CD14-positive monocyte (primary cell): ENCODE results near the gene C5orf15. TPM values are rescaled to one million over a fixed set of nuclear protein-coding genes. Genes with fewer than 3 reads are reported as not detected.
A peak's percentile ranks its signal among the peaks of the same experiment; 100 is the strongest.

Experiments used
- DNase-seq, 3 donors: peaks; one replicate each; pipeline ENCODE4 v3.0.0-alpha.2; 2011 to 2022
- H2AFZ ChIP-seq: 2 replicates; pipeline ENCODE4 v1.6.0; 2012; ENCODE audit warnings: mild to moderate bottlenecking, low read depth, low read length, inconsistent platforms; ENCODE audit not compliant: insufficient read depth, poor library complexity, severe bottlenecking
- H3K27ac ChIP-seq, 2 donors: 1 replicate in 1 of 2; 2 replicates in 1 of 2; pipeline ENCODE4 v1.5.1; 2012 to 2013; ENCODE audit warnings: low read length in 2 of 2, control low read depth in 1 of 2, inconsistent platforms in 1 of 2, low read depth in 1 of 2, mild to moderate bottlenecking in 1 of 2
- H3K27me3 ChIP-seq, 2 donors: one replicate each; pipeline versions ENCODE4 v1.6.0 to v1.6.1; 2011 to 2013; ENCODE audit warnings: low read length in 2 of 2; ENCODE audit not compliant: control insufficient read depth in 2 of 2, insufficient read depth in 2 of 2
- H3K36me3 ChIP-seq, 2 donors: replicated peaks in 1 of 2; 1 replicate in 1 of 2; 2 replicates in 1 of 2; pipeline versions ENCODE4 v1.5.1 to v1.6.1; 2012 to 2013; ENCODE audit warnings: low read length in 2 of 2, control low read depth in 1 of 2, inconsistent platforms in 1 of 2, mild to moderate bottlenecking in 1 of 2; ENCODE audit not compliant: insufficient read depth in 2 of 2, control insufficient read depth in 1 of 2
- H3K4me1 ChIP-seq, 2 donors: 1 replicate in 1 of 2; 2 replicates in 1 of 2; pipeline versions ENCODE4 v1.5.1 to v1.6.1; 2012 to 2013; ENCODE audit warnings: low read length in 2 of 2, control low read depth in 1 of 2, inconsistent platforms in 1 of 2, mild to moderate bottlenecking in 1 of 2, moderate library complexity in 1 of 2; ENCODE audit not compliant: insufficient read depth in 2 of 2, control insufficient read depth in 1 of 2
- H3K4me2 ChIP-seq: replicated peaks from 2 replicates; pipeline ENCODE3; 2012; ENCODE audit warnings: low read length, moderate library complexity, mild to moderate bottlenecking; ENCODE audit not compliant: poor library complexity, severe bottlenecking; ENCODE audit errors: extremely low read depth
- H3K4me3 ChIP-seq, 3 experiments: fragments of 200-600 bp in 1 of 3; sonication (generic) in 1 of 3; replicated peaks in 1 of 3; 1 replicate in 2 of 3; 2 replicates in 1 of 3; pipeline ENCODE4 v1.5.1; 2011 to 2013; ENCODE audit warnings: low read length in 3 of 3, mild to moderate bottlenecking in 3 of 3, control low read depth in 2 of 3, low read depth in 2 of 3, inconsistent platforms in 1 of 3, moderate library complexity in 1 of 3
- H3K79me2 ChIP-seq: 2 replicates; pipeline ENCODE4 v1.6.0; 2012; ENCODE audit warnings: mild to moderate bottlenecking, control low read depth, inconsistent platforms, low read length, moderate library complexity; ENCODE audit not compliant: insufficient read depth
- H3K9ac ChIP-seq: 2 replicates; pipeline ENCODE4 v1.6.0; 2017; ENCODE audit warnings: low read length, mild to moderate bottlenecking; ENCODE audit not compliant: insufficient read depth, poor library complexity, severe bottlenecking
- H3K9me3 ChIP-seq, 2 donors: replicated peaks in 1 of 2; 1 replicate in 1 of 2; 2 replicates in 1 of 2; pipeline versions ENCODE4 v1.5.1 to v1.6.1; 2012 to 2013; ENCODE audit warnings: low read length in 2 of 2, control low read depth in 1 of 2; ENCODE audit not compliant: control insufficient read depth in 1 of 2, insufficient read depth in 1 of 2
- H4K20me1 ChIP-seq: 2 replicates; pipeline ENCODE4 v1.6.0; 2012; ENCODE audit warnings: mild to moderate bottlenecking, low read length, control low read depth, moderate library complexity; ENCODE audit not compliant: insufficient read depth
- H3K27ac Mint-ChIP-seq, 7 donors: one replicate each; pipeline ENCODE4 v1.8.0; 2020; ENCODE audit warnings: mild to moderate bottlenecking in 7 of 7, mixed read lengths in 7 of 7, moderate library complexity in 6 of 7, inconsistent platforms in 2 of 7
- H3K27me3 Mint-ChIP-seq, 3 donors: one replicate each; pipeline ENCODE4 v1.8.0; 2021 to 2022; ENCODE audit warnings: low read depth in 3 of 3, mild to moderate bottlenecking in 3 of 3, mixed read lengths in 3 of 3, moderate library complexity in 3 of 3, inconsistent platforms in 1 of 3
- H3K36me3 Mint-ChIP-seq, 2 donors: one replicate each; pipeline ENCODE4 v1.8.0; 2020; ENCODE audit warnings: mixed read lengths in 2 of 2, inconsistent platforms in 1 of 2, mild to moderate bottlenecking in 1 of 2
- H3K4me1 Mint-ChIP-seq: one replicate; pipeline ENCODE4 v1.8.0; 2020; ENCODE audit warnings: mild to moderate bottlenecking, mixed read lengths
- H3K4me3 Mint-ChIP-seq, 2 donors: one replicate each; pipeline ENCODE4 v1.8.0; 2020; ENCODE audit warnings: mild to moderate bottlenecking in 2 of 2, mixed read lengths in 2 of 2, moderate library complexity in 1 of 2
- H3K9me3 Mint-ChIP-seq, 7 donors: one replicate each; pipeline ENCODE4 v1.8.0; 2020 to 2022; ENCODE audit warnings: mixed read lengths in 7 of 7, mild to moderate bottlenecking in 6 of 7, moderate library complexity in 6 of 7, inconsistent platforms in 2 of 7
- CTCF ChIP-seq: fragments of 200-600 bp; IDR thresholded peaks from one replicate; pipeline ENCODE4 v1.8.0; 2022; ENCODE audit warnings: antibody characterized with exemption, mild to moderate bottlenecking
- WGBS: methylation state at CpG from one replicate; pipeline ENCODE4 v1.1.5; 2013; ENCODE audit warnings: missing lambda C conversion rate; ENCODE audit not compliant: insufficient coverage; 5-methylcytosine and 5-hydroxymethylcytosine counted together
- intact Hi-C, 2 donors: fragments of 100-400 bp; cut with micrococcal nuclease; formaldehyde crosslinking; loops; one replicate each; pipeline versions ENCODE4 v1.15.0 to v1.15.1; 2023
- polyA plus RNA-seq, 3 donors: library from polyadenylated mRNA; depleted of rRNA in 1 of 3; unstranded in 2 of 3; stranded (reverse) in 1 of 3; fragments of 300-500 nt in 2 of 3; fragments of >200 nt in 1 of 3; fragmentation: Illumina TruSeq in 2 of 3; gene quantifications; 1 replicate in 2 of 3; 2 replicates in 1 of 3; pipeline ENCODE4 v1.2.3, GENCODE V29; 2012 to 2021

C5orf15 gene
- polyA plus RNA-seq, 3 donors, result 38.0 to 59.2 (median 46.9) TPM

- H2AFZ ChIP-seq, result no peak overlapping the region
- peaks cover 13% of the 10 kb centered on the region for H4K20me1 ChIP-seq
- Mint-ChIP-seq H3K27ac (peak overlapping the region in 2 of 7 donors; percentile 18 to 25), H3K27me3 (peaks cover 62 to 73% (median 64%) of the 10 kb centered on the region in 3 donors), H3K36me3 (no peaks in the 10 kb centered on the region), H3K9me3 (peaks cover 0 to 16% (median 4%) of the 10 kb centered on the region in 7 donors), H3K4me1 (peaks cover 26% of the 10 kb centered on the region), H3K4me3 (peak overlapping the region in 1 of 2 donors; percentile 95)
- no peaks in the 10 kb centered on the region for H3K9me3 ChIP-seq
- no peak overlapping the region for H3K4me3 ChIP-seq
- H3K36me3 ChIP-seq, result no peaks in the 10 kb centered on the region
- H3K9ac ChIP-seq, result no peak overlapping the region
- peaks cover 37 to 57% of the 10 kb centered on the region in 2 donors for H3K27me3 ChIP-seq
- no peak for TF ChIP-seq CTCF
- no peak for DNase-seq
- no peak overlapping the region for H3K27ac ChIP-seq
- intact Hi-C loops, result no loop called here
- H3K79me2 ChIP-seq, result peaks cover 11% of the 10 kb centered on the region
- WGBS, result 97% methylated on average over 6 of the region's 14 CpGs
- H3K4me2 ChIP-seq, result no peak overlapping the region
- H3K4me1 ChIP-seq, result peaks cover 22 to 26% of the 10 kb centered on the region in 2 donors
Observed at GRCh38 chr5:134007581-134008265, 39.3 kb upstream of the C5orf15 start.

- Histone ChIP-seq H3K4me3 (peak overlapping the region in 1 of 3 experiments; percentile 82), H3K4me1 (peaks cover 23 to 28% of the 10 kb centered on the region in 2 donors), H3K4me2 (no peak overlapping the region), H3K27me3 (peaks cover 25 to 44% of the 10 kb centered on the region in 2 donors), H4K20me1 (peaks cover 29% of the 10 kb centered on the region), H3K79me2 (peaks cover 27% of the 10 kb centered on the region), H3K9ac (peak overlapping the region; percentile 92), H2AFZ (peak overlapping the region; percentile 91), H3K36me3 (peaks cover under 1 to 9% of the 10 kb centered on the region in 2 donors), H3K9me3 (no peaks in the 10 kb centered on the region), H3K27ac (no peak overlapping the region)
- Mint-ChIP-seq H3K27ac (no peak overlapping the region), H3K27me3 (peaks cover 53 to 58% (median 54%) of the 10 kb centered on the region in 3 donors), H3K4me1 (peaks cover 28% of the 10 kb centered on the region), H3K36me3 (peaks cover 10 to 13% of the 10 kb centered on the region in 2 donors), H3K4me3 (peak overlapping the region; percentile 86 to 95), H3K9me3 (peaks cover 0 to 16% (median 2%) of the 10 kb centered on the region in 7 donors)
- intact Hi-C loops, result no loop called here
- DNase-seq, result no peak
- 96% methylated on average over 11 of the region's 13 CpGs for WGBS
- no peak for TF ChIP-seq CTCF
Observed at GRCh38 chr5:134006115-134006514, 37.7 kb upstream of the C5orf15 start.
